Tibial artery (tissue), 4 donors: ENCODE results near the gene GTPBP6.
"Not testable (repeated sequence)": the region's sequence is repeated elsewhere in the genome, so short reads cannot be mapped to it uniquely, and the experiment has no call there.

Experiments used
- DNase-seq, 2 donors: peaks; one replicate each; pipeline ENCODE4 v3.0.0-alpha.2; 2019
- H3K27ac ChIP-seq, 2 donors: fragments of 200-600 bp; sonication (generic) in 1 of 2; 1 replicate in 1 of 2; 2 replicates in 1 of 2; pipeline ENCODE4 v1.5.1; 2018 to 2019; ENCODE audit warnings: mild to moderate bottlenecking in 1 of 2
- H3K27me3 ChIP-seq, 2 donors: fragments of 200-600 bp; sonication (generic) in 1 of 2; one replicate each; pipeline versions ENCODE4 v1.5.1 to v1.6.0; 2016 to 2019
- H3K36me3 ChIP-seq, 3 donors: fragments of 200-600 bp; sonication (generic) in 2 of 3; one replicate each; pipeline ENCODE4 v1.5.1; 2016 to 2019; ENCODE audit warnings: mild to moderate bottlenecking in 2 of 3
- H3K4me1 ChIP-seq, 4 donors: fragments of 200-600 bp; sonication (generic) in 2 of 4; 1 replicate in 3 of 4; 2 replicates in 1 of 4; pipeline ENCODE4 v1.5.1; 2016 to 2019
- H3K4me3 ChIP-seq, 2 donors: fragments of 200-600 bp; sonication (generic) in 1 of 2; 1 replicate in 1 of 2; 2 replicates in 1 of 2; pipeline ENCODE4 v1.5.1; 2018 to 2019; ENCODE audit warnings: mild to moderate bottlenecking in 2 of 2
- H3K9me3 ChIP-seq, 3 donors: fragments of 200-600 bp; sonication (generic) in 1 of 3; one replicate each; pipeline ENCODE4 v1.5.1; 2016 to 2019
- intact Hi-C: fragments of 100-400 bp; cut with DNase I; formaldehyde crosslinking; loops from one replicate; pipeline ENCODE4 v1.15.0; 2023; ENCODE audit warnings: low total_unique reads
- TF ChIP-seq, protein P1 (sequence below), 2 experiments: fragments of 200-600 bp in 1 of 2; fragments of 450-650 bp in 1 of 2; IDR thresholded peaks; one replicate each; pipeline ENCODE4 v1.5.1; 2017 to 2019; ENCODE audit warnings: antibody characterized with exemption in 2 of 2, mild to moderate bottlenecking in 1 of 2, moderate library complexity in 1 of 2

The GTPBP6 gene

DNA sequence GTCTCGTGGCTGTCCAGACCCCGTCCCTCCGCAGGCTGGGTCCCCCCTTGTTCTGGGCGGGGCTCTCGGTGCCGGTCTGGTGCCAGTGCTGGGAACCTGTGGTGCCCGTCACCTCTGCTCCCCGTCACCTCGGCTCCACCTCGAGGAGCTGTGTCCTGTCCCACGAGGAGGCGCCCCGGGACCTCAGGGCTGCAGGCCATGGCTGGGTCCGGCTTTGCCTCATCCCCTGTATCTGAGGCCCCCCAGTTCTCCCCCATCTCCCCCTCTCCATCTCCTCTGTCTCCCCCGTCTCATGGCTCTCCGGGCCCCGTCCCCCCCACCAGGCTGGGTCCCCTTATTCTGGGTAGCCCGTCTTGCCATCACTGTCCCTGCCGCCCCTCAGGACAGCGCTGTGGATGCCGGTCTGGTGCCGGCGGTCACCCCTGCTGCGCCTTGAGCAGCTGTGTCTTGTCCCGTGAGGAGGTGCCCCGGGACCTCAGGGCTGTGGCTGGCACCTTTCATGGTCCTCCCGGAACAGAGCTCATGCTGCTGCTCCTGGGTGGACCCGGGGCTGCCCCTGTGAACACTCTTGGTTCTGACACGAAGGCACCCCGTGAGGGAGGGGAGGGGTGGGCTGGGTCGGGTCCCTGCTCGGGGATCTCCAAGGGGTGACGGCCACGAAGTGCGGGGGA, 13.4 kb upstream of the GTPBP6 start:
- peaks cover 0 to 32% of the 10 kb centered on the region in 2 donors for H3K27me3 ChIP-seq
- H3K36me3 ChIP-seq, result peaks cover 0 to 34% (median 18%) of the 10 kb centered on the region in 3 donors
- peaks cover 0 to 13% (median 12%) of the 10 kb centered on the region in 4 donors for H3K4me1 ChIP-seq
- TF ChIP-seq, protein P1, sequence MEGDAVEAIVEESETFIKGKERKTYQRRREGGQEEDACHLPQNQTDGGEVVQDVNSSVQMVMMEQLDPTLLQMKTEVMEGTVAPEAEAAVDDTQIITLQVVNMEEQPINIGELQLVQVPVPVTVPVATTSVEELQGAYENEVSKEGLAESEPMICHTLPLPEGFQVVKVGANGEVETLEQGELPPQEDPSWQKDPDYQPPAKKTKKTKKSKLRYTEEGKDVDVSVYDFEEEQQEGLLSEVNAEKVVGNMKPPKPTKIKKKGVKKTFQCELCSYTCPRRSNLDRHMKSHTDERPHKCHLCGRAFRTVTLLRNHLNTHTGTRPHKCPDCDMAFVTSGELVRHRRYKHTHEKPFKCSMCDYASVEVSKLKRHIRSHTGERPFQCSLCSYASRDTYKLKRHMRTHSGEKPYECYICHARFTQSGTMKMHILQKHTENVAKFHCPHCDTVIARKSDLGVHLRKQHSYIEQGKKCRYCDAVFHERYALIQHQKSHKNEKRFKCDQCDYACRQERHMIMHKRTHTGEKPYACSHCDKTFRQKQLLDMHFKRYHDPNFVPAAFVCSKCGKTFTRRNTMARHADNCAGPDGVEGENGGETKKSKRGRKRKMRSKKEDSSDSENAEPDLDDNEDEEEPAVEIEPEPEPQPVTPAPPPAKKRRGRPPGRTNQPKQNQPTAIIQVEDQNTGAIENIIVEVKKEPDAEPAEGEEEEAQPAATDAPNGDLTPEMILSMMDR (IDR thresholded peaks at IDR 0.05), result no peak
- DNase-seq, result no peak
- H3K9me3 ChIP-seq, result no peaks in the 10 kb centered on the region
- intact Hi-C loops, result no loop called here
- H3K27ac ChIP-seq, result no peak overlapping the region
- H3K4me3 ChIP-seq, result peak overlapping the region in 1 of 2 donors; percentile 10

DNA sequence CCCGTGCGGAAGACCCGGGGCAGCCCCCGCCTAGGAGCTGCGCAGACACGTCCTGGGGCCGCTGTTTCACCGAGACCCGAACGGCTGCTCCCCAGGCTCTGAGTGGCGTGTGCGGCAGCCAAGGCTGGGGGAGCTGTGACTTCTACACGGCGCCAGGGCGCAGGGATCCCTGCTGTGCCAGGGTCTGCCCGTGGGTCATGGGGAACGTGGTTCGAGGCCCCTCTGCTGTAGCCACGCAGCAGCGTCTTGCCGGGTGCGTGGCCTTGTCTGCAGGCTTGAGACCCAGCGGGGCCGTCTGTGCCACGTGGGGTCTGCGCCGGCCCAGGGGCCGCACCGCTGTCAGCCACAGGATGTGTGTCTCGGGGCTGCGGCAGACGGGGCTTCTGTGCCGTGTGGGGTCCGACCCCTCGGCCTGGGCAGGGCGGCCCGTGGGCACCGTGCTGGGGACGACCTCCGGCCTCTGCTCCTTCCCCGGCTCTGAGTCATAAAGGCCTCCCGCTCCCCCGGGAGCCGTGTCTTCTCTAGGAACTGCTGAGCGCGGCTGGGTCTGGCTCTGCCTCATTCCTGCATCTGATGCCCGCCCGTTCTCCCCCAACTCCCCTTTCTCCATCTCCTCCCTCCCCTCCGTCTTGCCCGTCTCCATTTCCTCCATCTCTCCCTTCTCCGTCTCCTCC, 12.7 kb upstream of the GTPBP6 start:
- Histone ChIP-seq H3K36me3 (peaks cover 0 to 27% (median 18%) of the 10 kb centered on the region in 3 donors), H3K4me3 (peak overlapping the region in 1 of 2 donors; percentile 10), H3K27ac (no peak overlapping the region), H3K9me3 (no peaks in the 10 kb centered on the region), H3K4me1 (peaks cover 0 to 13% (median 12%) of the 10 kb centered on the region in 4 donors), H3K27me3 (peaks cover 0 to 35% of the 10 kb centered on the region in 2 donors)
- peak in 1 of 2 donors; percentile 65 for DNase-seq
- TF ChIP-seq, protein P1 (IDR thresholded peaks at IDR 0.05), result no peak
- intact Hi-C loops, result no loop called here

DNA sequence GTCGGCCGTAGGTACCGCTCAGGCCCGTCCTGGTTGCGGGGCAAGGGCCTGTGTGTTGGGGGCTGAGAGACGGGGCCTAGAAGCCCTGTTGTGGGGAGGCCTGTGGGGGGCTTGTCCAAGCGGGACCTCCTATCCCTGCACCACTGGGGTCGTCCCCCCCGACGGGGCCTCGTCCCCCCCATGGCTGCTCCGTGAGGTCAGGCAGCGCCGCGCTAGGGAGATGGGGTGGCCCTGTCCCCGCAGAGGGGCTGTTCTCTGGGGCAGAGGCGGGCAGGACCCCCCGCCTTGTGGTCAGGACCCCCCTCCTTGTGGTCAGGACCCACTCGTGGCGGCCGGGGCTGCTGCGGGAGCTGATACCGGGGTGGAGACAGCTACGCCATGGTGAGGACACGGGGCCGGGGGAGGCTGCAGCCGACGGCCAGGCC, 12.1 kb upstream of the GTPBP6 start:
- peaks cover 0 to 13% (median 12%) of the 10 kb centered on the region in 4 donors for H3K4me1 ChIP-seq
- no peak overlapping the region for H3K27ac ChIP-seq
- TF ChIP-seq, protein P1 (IDR thresholded peaks at IDR 0.05), result no peak
- H3K36me3 ChIP-seq, result peaks cover 0 to 23% (median 18%) of the 10 kb centered on the region in 3 donors
- peak overlapping the region in 1 of 2 donors; percentile 10 for H3K4me3 ChIP-seq
- peaks cover 0 to 35% of the 10 kb centered on the region in 2 donors for H3K27me3 ChIP-seq
- intact Hi-C loops, result no loop called here
- peak in 1 of 2 donors; percentile 59 for DNase-seq
- H3K9me3 ChIP-seq, result no peaks in the 10 kb centered on the region

DNA sequence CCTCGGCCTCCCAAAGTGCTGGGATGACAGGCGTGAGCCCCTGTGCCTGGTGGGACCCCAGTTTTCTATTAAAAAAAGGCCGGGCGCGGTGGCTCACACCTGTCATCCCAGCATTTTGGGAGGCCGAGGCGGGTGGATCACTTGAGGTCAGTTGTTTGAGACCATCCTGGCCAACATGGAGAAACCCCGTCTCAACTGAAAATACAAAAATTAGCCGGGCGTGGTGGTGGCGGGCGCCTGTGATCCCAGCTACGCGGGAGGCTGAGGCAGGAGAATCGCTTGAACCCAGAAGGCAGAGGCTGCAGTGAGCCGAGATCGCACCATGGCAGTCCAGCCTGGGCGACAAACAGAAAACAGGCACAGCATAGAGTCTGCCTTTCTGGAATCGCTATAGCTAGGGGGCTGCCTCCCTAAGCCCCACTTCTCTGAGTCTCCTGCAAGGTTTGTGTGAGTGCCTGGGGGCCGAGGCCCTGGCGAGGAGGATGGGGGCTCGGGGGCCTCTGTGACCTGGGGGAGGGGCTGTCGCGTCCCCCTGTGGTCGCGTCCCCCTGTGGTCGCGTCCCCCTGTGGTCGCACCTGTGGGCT, 11.6 kb upstream of the GTPBP6 start:
- H3K27ac ChIP-seq, H3K9me3 ChIP-seq, intact Hi-C loops, H3K4me3 ChIP-seq: not testable (repeated sequence)
- peaks cover 0 to 13% (median 12%) of the 10 kb centered on the region in 4 donors for H3K4me1 ChIP-seq
- peaks cover 0 to 35% of the 10 kb centered on the region in 2 donors for H3K27me3 ChIP-seq
- peak in 1 of 2 donors; percentile 60 for DNase-seq
- H3K36me3 ChIP-seq, result peaks cover 0 to 23% (median 16%) of the 10 kb centered on the region in 3 donors

DNA sequence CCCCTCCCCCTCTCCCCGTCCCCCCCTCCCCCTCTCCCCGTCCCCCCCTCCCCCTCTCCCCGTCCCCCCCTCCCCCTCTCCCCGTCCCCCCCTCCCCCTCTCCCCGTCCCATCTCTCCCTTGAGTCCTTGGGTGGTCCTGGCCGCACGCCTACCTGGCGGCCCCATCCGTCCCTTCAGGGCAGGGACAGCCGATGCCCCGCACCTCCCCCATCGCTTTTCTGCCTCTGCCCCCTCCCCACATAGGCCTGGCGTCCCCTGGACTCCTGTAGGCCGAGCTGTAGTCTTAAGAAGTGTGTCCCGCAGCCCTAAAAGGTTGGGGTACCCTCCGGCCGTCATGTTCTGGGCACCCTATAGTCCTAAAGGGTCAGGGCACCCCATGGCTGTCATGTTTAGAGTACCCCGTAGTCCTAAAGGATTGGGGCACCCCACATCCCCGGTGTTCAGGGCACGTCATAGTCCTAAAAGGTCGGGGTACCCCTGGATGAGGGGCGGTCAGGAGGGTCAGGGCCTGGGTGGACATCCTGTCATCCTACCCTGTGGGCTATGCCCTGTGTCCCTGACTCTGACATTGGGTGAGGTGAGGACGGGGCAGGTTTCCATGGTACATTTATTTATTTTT, 10.8 kb upstream of the GTPBP6 start:
- H3K27ac ChIP-seq, result no peak overlapping the region
- DNase-seq, result peak in 1 of 2 donors; percentile 54
- peaks cover 0 to 19% (median 7%) of the 10 kb centered on the region in 3 donors for H3K36me3 ChIP-seq
- no peak overlapping the region for H3K4me3 ChIP-seq
- H3K9me3 ChIP-seq, result no peaks in the 10 kb centered on the region
- intact Hi-C loops, result no loop called here
- TF ChIP-seq, protein P1 (IDR thresholded peaks at IDR 0.05), result no peak
- peaks cover 0 to 13% (median 12%) of the 10 kb centered on the region in 4 donors for H3K4me1 ChIP-seq
- H3K27me3 ChIP-seq, result peaks cover 0 to 39% of the 10 kb centered on the region in 2 donors
